ENCODE measurements around the gene FOXJ3.

DNA sequence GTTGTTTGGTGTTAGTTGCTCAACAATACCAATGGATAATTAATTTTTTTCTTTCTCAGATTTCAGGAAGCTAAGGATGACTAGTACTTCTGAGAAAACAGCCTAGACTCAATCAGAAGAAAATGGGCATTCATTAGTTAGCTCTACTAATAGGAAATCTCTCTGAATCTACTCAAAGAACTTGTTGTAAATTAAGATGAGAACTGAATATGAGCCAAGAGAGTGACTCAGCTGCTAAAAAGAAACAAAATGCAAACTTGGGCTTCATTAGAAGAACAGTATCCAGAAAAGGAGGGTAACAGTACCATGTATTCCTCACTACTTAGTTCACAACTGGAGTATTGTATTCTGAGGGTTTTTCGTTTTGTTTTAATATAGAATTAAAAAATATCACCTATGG lies 12.5 kb downstream of the FOXJ3 start:
- TF ChIP-seq CTCF (conservative IDR thresholded peaks at IDR 0.05 in 1 of 2, IDR thresholded peaks at IDR 0.05 in 1 of 2; ENCODE audit: extremely low read depth in 1 of 2, insufficient read depth in 1 of 2, low read depth in 1 of 2, low read length in 2 of 2), result no peak
- TF ChIP-seq EZH2 (IDR thresholded peaks at IDR 0.05; ENCODE audit: borderline replicate concordance, low read length), result no peak
